Stomach smooth muscle (tissue), 2 donors: ENCODE data around the gene DGCR2.
"Not testable (repeated sequence)": the region's sequence is repeated elsewhere in the genome, so short reads cannot be mapped to it uniquely, and the experiment has no call there.

ENCODE experiments used
- H3K27ac ChIP-seq: one replicate; pipeline ENCODE4 v1.7.0; 2013; ENCODE audit warnings: mild to moderate bottlenecking, low read length, inconsistent platforms
- H3K27me3 ChIP-seq, 2 donors: one replicate each; pipeline ENCODE4 v1.7.0; 2013; ENCODE audit warnings: low read length in 2 of 2; ENCODE audit not compliant: insufficient read depth in 2 of 2, control insufficient read depth in 1 of 2
- H3K36me3 ChIP-seq, 2 donors: one replicate each; pipeline ENCODE4 v1.7.0; 2013; ENCODE audit warnings: low read length in 2 of 2; ENCODE audit not compliant: control insufficient read depth in 2 of 2, insufficient read depth in 2 of 2
- H3K4me1 ChIP-seq: one replicate; pipeline ENCODE4 v1.7.0; 2013; ENCODE audit warnings: low read length; ENCODE audit not compliant: control insufficient read depth, insufficient read depth
- H3K4me3 ChIP-seq, 2 donors: one replicate each; pipeline ENCODE4 v1.7.0; 2013; ENCODE audit warnings: low read length in 2 of 2
- H3K9ac ChIP-seq, 2 donors: one replicate each; pipeline ENCODE4 v1.7.0; 2013; ENCODE audit warnings: low read length in 2 of 2, mild to moderate bottlenecking in 1 of 2
- H3K9me3 ChIP-seq, 2 donors: one replicate each; pipeline ENCODE4 v1.7.0; 2013; ENCODE audit warnings: low read length in 2 of 2; ENCODE audit not compliant: control insufficient read depth in 2 of 2
- donor health status: healthy.
- donor health status: Pancreatic carcinoma.

DGCR2 gene

GRCh38 chr22:18988958-18989357, 133.3 kb downstream of the DGCR2 start:
- H3K9ac ChIP-seq = no peak overlapping the region
- H3K27me3 ChIP-seq = peaks cover 0 to 6% of the 10 kb centered on the region in 2 donors
- no peak overlapping the region for H3K4me3 ChIP-seq
- no peaks in the 10 kb centered on the region for H3K9me3 ChIP-seq
- no peaks in the 10 kb centered on the region for H3K4me1 ChIP-seq
- H3K27ac ChIP-seq = no peak overlapping the region
- no peaks in the 10 kb centered on the region for H3K36me3 ChIP-seq

GRCh38 chr22:18987765-18988164, 134.4 kb downstream of the DGCR2 start:
- Histone ChIP-seq H3K36me3 (no peaks in the 10 kb centered on the region), H3K9me3 (no peaks in the 10 kb centered on the region), H3K27me3 (peaks cover 0 to 6% of the 10 kb centered on the region in 2 donors), H3K4me3 (no peak overlapping the region), H3K9ac (no peak overlapping the region), H3K27ac (no peak overlapping the region), H3K4me1 (no peaks in the 10 kb centered on the region)

GRCh38 chr22:18987114-18987513, 135.1 kb downstream of the DGCR2 start:
- H3K27me3 ChIP-seq, H3K9ac ChIP-seq, H3K4me1 ChIP-seq, H3K4me3 ChIP-seq, H3K9me3 ChIP-seq, H3K27ac ChIP-seq, H3K36me3 ChIP-seq: not testable (repeated sequence)
